Neuronal stem cell (in vitro differentiated cells): ENCODE data around the gene SLC2A5.
"Not testable (repeated sequence)": the region's sequence is repeated elsewhere in the genome, so short reads cannot be mapped to it uniquely, and the experiment has no call there.

Experiments used
- DNase-seq: peaks from one replicate; pipeline ENCODE4 v3.0.0-alpha.2; 2013; ENCODE audit warnings: low spot score
- H2AFZ ChIP-seq: one replicate; pipeline ENCODE4 v1.6.1; 2013; ENCODE audit warnings: mild to moderate bottlenecking, low read length, inconsistent platforms
- H2AK5ac ChIP-seq: 2 replicates; pipeline ENCODE4 v1.6.1; 2013; ENCODE audit warnings: low read depth, mild to moderate bottlenecking, inconsistent platforms, low read length, moderate library complexity, mixed read lengths
- H2BK120ac ChIP-seq: 2 replicates; pipeline ENCODE4 v1.6.1; 2013; ENCODE audit warnings: low read depth, mild to moderate bottlenecking, inconsistent platforms, low read length, moderate library complexity, mixed read lengths
- H2BK12ac ChIP-seq: one replicate; pipeline ENCODE4 v1.6.1; 2013; ENCODE audit warnings: low read length, inconsistent platforms
- H2BK15ac ChIP-seq: 2 replicates; pipeline ENCODE4 v1.6.1; 2013; ENCODE audit warnings: mild to moderate bottlenecking, low read length, inconsistent platforms, mixed read lengths
- H2BK5ac ChIP-seq: one replicate; pipeline ENCODE4 v1.6.1; 2013; ENCODE audit warnings: inconsistent platforms, mild to moderate bottlenecking, low read length, moderate library complexity
- H3K14ac ChIP-seq: one replicate; pipeline ENCODE4 v1.6.1; 2013; ENCODE audit warnings: low read length, inconsistent platforms
- H3K18ac ChIP-seq: 2 replicates; pipeline ENCODE4 v1.6.1; 2013; ENCODE audit warnings: low read length, inconsistent platforms
- H3K23ac ChIP-seq: 2 replicates; pipeline ENCODE4 v1.6.1; 2013; ENCODE audit warnings: low read depth, mild to moderate bottlenecking, mixed read lengths, low read length, inconsistent platforms; ENCODE audit not compliant: poor library complexity
- H3K27ac ChIP-seq: replicated peaks from 3 replicates; pipeline ENCODE4 v1.5.1; 2013; ENCODE audit warnings: low read length, inconsistent platforms
- H3K27me3 ChIP-seq, 3 experiments: 2 replicates each; pipeline ENCODE4 v1.6.1; 2013; ENCODE audit warnings: low read length in 3 of 3, mild to moderate bottlenecking in 2 of 3, inconsistent platforms in 1 of 3, low read depth in 1 of 3, mixed read lengths in 1 of 3, moderate library complexity in 1 of 3; ENCODE audit not compliant: control insufficient read depth in 3 of 3, insufficient read depth in 3 of 3
- H3K36me3 ChIP-seq, 2 donors: replicated peaks in 1 of 2; 2 replicates each; pipeline ENCODE4 v1.6.1; 2013; ENCODE audit warnings: low read length in 2 of 2; ENCODE audit not compliant: control insufficient read depth in 2 of 2, insufficient read depth in 2 of 2
- H3K4ac ChIP-seq: 2 replicates; pipeline ENCODE4 v1.6.1; 2013; ENCODE audit warnings: inconsistent platforms, mild to moderate bottlenecking, low read length, moderate library complexity
- H3K4me1 ChIP-seq, 2 donors: 1 replicate in 1 of 2; 2 replicates in 1 of 2; pipeline ENCODE4 v1.6.1; 2013; ENCODE audit warnings: low read length in 2 of 2, low read depth in 1 of 2; ENCODE audit not compliant: control insufficient read depth in 2 of 2, insufficient read depth in 1 of 2
- H3K4me2 ChIP-seq: one replicate; pipeline ENCODE4 v1.6.1; 2013; ENCODE audit warnings: mild to moderate bottlenecking, low read length, inconsistent platforms; ENCODE audit not compliant: insufficient read depth, poor library complexity, severe bottlenecking
- H3K4me3 ChIP-seq, 2 donors: 2 replicates each; pipeline ENCODE4 v1.5.1; 2013; ENCODE audit warnings: low read length in 2 of 2, mild to moderate bottlenecking in 2 of 2, inconsistent platforms in 1 of 2, moderate library complexity in 1 of 2
- H3K79me1 ChIP-seq: one replicate; pipeline ENCODE4 v1.6.1; 2013; ENCODE audit warnings: low read depth, mild to moderate bottlenecking, inconsistent platforms, low read length, moderate library complexity
- H3K9ac ChIP-seq: one replicate; pipeline ENCODE4 v1.6.1; 2013; ENCODE audit warnings: mild to moderate bottlenecking, low read depth, low read length, inconsistent platforms; ENCODE audit not compliant: poor library complexity
- H3K9me3 ChIP-seq, 2 donors: replicated peaks in 1 of 2; 2 replicates each; pipeline versions ENCODE3 to v1.6.1; 2013; ENCODE audit warnings: low read length in 2 of 2, mild to moderate bottlenecking in 2 of 2, inconsistent platforms in 1 of 2, low read depth in 1 of 2, mixed read lengths in 1 of 2, moderate library complexity in 1 of 2; ENCODE audit not compliant: control insufficient read depth in 2 of 2, insufficient read depth in 1 of 2
- H4K8ac ChIP-seq: one replicate; pipeline ENCODE4 v1.6.1; 2013; ENCODE audit warnings: low read depth, mild to moderate bottlenecking, inconsistent platforms, low read length, moderate library complexity
- H4K91ac ChIP-seq: one replicate; pipeline ENCODE4 v1.6.1; 2013; ENCODE audit warnings: low read length, low read depth, mild to moderate bottlenecking, inconsistent platforms; ENCODE audit not compliant: poor library complexity
- WGBS, 2 donors: extraction: QIAGEN DNeasy Blood & Tissue Kit; methylation state at CpG; one replicate each; pipeline ENCODE4 v1.1.7; 2013; ENCODE audit warnings: missing lambda C conversion rate in 2 of 2, mixed read lengths in 1 of 2; ENCODE audit not compliant: insufficient read length in 2 of 2, insufficient replicate concordance in 1 of 2; ENCODE audit errors: extremely low coverage in 2 of 2; 5-methylcytosine and 5-hydroxymethylcytosine counted together

SLC2A5 gene

GRCh38 chr1:9033363-9033762 lies 36.1 kb downstream of the SLC2A5 start:
- Histone ChIP-seq H2BK12ac (no peak overlapping the region), H2BK120ac (no peak overlapping the region), H3K79me1 (peaks cover 1% of the 10 kb centered on the region), H3K4me2 (no peak overlapping the region), H3K9me3 (peaks cover 16 to 18% of the 10 kb centered on the region in 2 donors), H2AK5ac (no peak overlapping the region), H3K36me3 (no peaks in the 10 kb centered on the region), H3K4me1 (no peaks in the 10 kb centered on the region), H2BK15ac (no peak overlapping the region), H3K4ac (no peak overlapping the region), H2BK5ac (no peak overlapping the region), H4K8ac (no peak overlapping the region), H3K27me3 (peaks cover 0 to 2% (median 0%) of the 10 kb centered on the region in 3 experiments), H4K91ac (no peak overlapping the region), H3K14ac (no peak overlapping the region), H3K23ac (no peak overlapping the region), H3K18ac (no peak overlapping the region), H3K4me3 (no peak overlapping the region), H2AFZ (no peak overlapping the region), H3K27ac (no peak overlapping the region), H3K9ac (no peak overlapping the region)
- no CpG with 5 or more reads among the region's 5 CpGs for WGBS, 2 donors
- no peak for DNase-seq

DNA sequence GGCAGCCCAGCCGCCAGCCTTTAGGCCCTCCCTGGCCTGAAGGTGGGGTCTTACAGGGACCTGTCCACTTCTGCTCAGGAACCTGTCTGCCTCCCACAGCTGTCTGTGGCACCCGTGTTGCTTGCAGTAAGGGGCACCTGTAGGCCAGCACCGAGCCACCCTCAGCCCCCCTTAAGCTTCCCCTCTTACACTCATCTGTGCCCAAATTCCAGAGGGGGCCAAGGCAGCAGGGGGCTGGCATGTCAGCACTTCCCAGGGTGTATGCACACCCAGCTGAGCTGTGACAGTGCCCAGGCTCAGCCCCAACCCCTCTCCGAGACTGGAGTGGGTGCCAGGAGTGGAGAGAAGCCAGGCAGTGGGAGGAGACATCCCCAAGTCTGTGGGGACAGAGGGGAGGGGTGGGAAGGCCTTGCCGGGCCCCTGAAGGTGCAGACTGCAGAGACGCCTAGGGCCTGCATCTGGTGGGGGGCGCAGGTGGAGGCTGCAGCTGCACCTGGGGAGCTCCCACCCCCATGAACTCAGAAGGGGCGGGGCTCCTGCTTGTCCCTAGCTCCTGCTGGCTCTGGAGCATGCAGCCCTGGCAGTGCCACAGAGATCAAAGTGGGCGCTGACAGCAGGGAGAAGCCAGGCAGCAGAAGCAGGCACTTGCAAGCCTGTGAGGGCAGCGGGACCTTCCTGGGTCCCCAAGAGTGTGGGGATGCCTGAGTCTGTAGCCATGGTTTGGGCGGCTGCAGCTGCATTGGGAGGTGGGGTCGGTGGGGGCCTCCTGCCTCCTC lies 37.8 kb downstream of the SLC2A5 start:
- no peak overlapping the region for H3K4me2 ChIP-seq
- H3K4me1 ChIP-seq, result no peaks in the 10 kb centered on the region
- no peak overlapping the region for H2BK15ac ChIP-seq

GRCh38 chr1:9031077-9031476 lies 38.4 kb downstream of the SLC2A5 start:
- H3K27ac ChIP-seq, H3K27me3 ChIP-seq, H3K79me1 ChIP-seq, H2AFZ ChIP-seq, H3K18ac ChIP-seq, H3K4me3 ChIP-seq, H3K23ac ChIP-seq, H3K4me2 ChIP-seq, H2BK15ac ChIP-seq, H3K14ac ChIP-seq, H2BK5ac ChIP-seq, H2AK5ac ChIP-seq, H2BK12ac ChIP-seq, DNase-seq, H4K8ac ChIP-seq, H3K4me1 ChIP-seq, H4K91ac ChIP-seq, H2BK120ac ChIP-seq, H3K36me3 ChIP-seq, H3K4ac ChIP-seq, H3K9ac ChIP-seq: not testable (repeated sequence)
- WGBS, 2 donors, result no CpG with 5 or more reads among the region's 4 CpGs
- peaks cover 16 to 18% of the 10 kb centered on the region in 2 donors for H3K9me3 ChIP-seq

More for the DNA sequence above, 37.8 kb downstream of the SLC2A5 start:
- H3K27ac ChIP-seq, result no peak overlapping the region
- no peak for DNase-seq
- peak overlapping the region; percentile 38 for H3K23ac ChIP-seq
- no peak overlapping the region for H4K91ac ChIP-seq
- H3K14ac ChIP-seq, result peak overlapping the region; percentile 49
- H2BK12ac ChIP-seq, result no peak overlapping the region
- peak overlapping the region in 1 of 2 donors; percentile 58 for H3K4me3 ChIP-seq
- no peak overlapping the region for H3K4ac ChIP-seq
- H3K9ac ChIP-seq, result no peak overlapping the region
- no CpG with 5 or more reads among the region's 12 CpGs for WGBS, 2 donors
- peak overlapping the region; percentile 57 for H2AK5ac ChIP-seq
- H3K79me1 ChIP-seq, result peaks cover 1% of the 10 kb centered on the region
- no peak overlapping the region for H2BK120ac ChIP-seq
- H3K27me3 ChIP-seq, result peaks cover 0 to 2% (median 0%) of the 10 kb centered on the region in 3 experiments
- no peak overlapping the region for H2BK5ac ChIP-seq
- H3K9me3 ChIP-seq, result peaks cover 16 to 18% of the 10 kb centered on the region in 2 donors
- peak overlapping the region; percentile 9 for H4K8ac ChIP-seq
- H2AFZ ChIP-seq, result no peak overlapping the region
- no peaks in the 10 kb centered on the region for H3K36me3 ChIP-seq
- H3K18ac ChIP-seq, result peak overlapping the region; percentile 53

GRCh38 chr1:9028921-9029705 lies 40.3 kb downstream of the SLC2A5 start:
- H3K9ac ChIP-seq, result no peak overlapping the region
- no peak overlapping the region for H2BK5ac ChIP-seq
- H3K18ac ChIP-seq, result no peak overlapping the region
- no peak overlapping the region for H4K8ac ChIP-seq
- no peaks in the 10 kb centered on the region for H3K36me3 ChIP-seq
- peaks cover 12 to 15% of the 10 kb centered on the region in 2 donors for H3K9me3 ChIP-seq
- H2BK120ac ChIP-seq, result no peak overlapping the region
- H3K14ac ChIP-seq, result no peak overlapping the region
- DNase-seq, result no peak
- no peaks in the 10 kb centered on the region for H3K4me1 ChIP-seq
- no peak overlapping the region for H3K4me2 ChIP-seq
- no peaks in the 10 kb centered on the region for H3K27me3 ChIP-seq
- H3K79me1 ChIP-seq, result peaks cover 1% of the 10 kb centered on the region
- H2BK12ac ChIP-seq, result no peak overlapping the region
- H2AK5ac ChIP-seq, result no peak overlapping the region
- no peak overlapping the region for H4K91ac ChIP-seq
- no peak overlapping the region for H2AFZ ChIP-seq
- H3K4me3 ChIP-seq, result no peak overlapping the region
- H3K27ac ChIP-seq, result no peak overlapping the region
- no peak overlapping the region for H3K23ac ChIP-seq
- H3K4ac ChIP-seq, result no peak overlapping the region
- no CpG with 5 or more reads among the region's 5 CpGs for WGBS, 2 donors
- H2BK15ac ChIP-seq, result no peak overlapping the region
